Panc1 (cell line): ENCODE measurements around the gene NUDT22. TPM values are rescaled to one million over a fixed set of nuclear protein-coding genes. Genes with fewer than 3 reads are reported as not detected.

Experiments
- ATAC-seq: fragments of 200-7000 bp; cut with Tn5 transposase; 2 replicates; pipeline ENCODE4 v1.9.1; 2020; ENCODE audit warnings: mild to moderate bottlenecking, moderate library complexity
- BruUV-seq: library from RNA; stranded (reverse); fragments of 400-500 nt; replicated peaks from 2 replicates; lab custom pipeline; 2021; lab: Mats Ljungman, UMichigan
- CTCF ChIA-PET: fragments of 300-600 bp; sonication (Branson Sonifier 250); formaldehyde crosslinking; loops from one replicate; lab custom pipeline; 2022; ENCODE audit warnings: antibody characterized with exemption; lab: Charles Lee
- POLR2A ChIA-PET: fragments of 300-600 bp; sonication (Branson Sonifier 250); formaldehyde crosslinking; loops from one replicate; lab custom pipeline; 2022; ENCODE audit warnings: antibody characterized with exemption; lab: Charles Lee
- DNase-seq: peaks from one replicate; pipeline ENCODE4 v3.0.0-alpha.2; 2010; ENCODE audit warnings: low read depth, low spot score
- H3K27ac ChIP-seq: 2 replicates; pipeline ENCODE4 v1.5.1; 2011; ENCODE audit warnings: mild to moderate bottlenecking, low read length, inconsistent platforms
- H3K27me3 ChIP-seq: fragments of 200-500 bp; sonication (Bioruptor generic); 2 replicates; pipeline ENCODE4 v1.6.0; 2014; ENCODE audit warnings: low read length, inconsistent platforms; ENCODE audit not compliant: control insufficient read depth, insufficient read depth
- H3K36me3 ChIP-seq: fragments of 200-500 bp; sonication (Bioruptor generic); 2 replicates; pipeline ENCODE4 v1.5.1; 2014; ENCODE audit warnings: inconsistent platforms, mild to moderate bottlenecking, low read length, moderate library complexity; ENCODE audit not compliant: control insufficient read depth, insufficient read depth
- H3K4me1 ChIP-seq: 2 replicates; pipeline ENCODE4 v1.5.1; 2011; ENCODE audit warnings: inconsistent platforms, mild to moderate bottlenecking, low read length, moderate library complexity; ENCODE audit not compliant: control insufficient read depth, insufficient read depth
- H3K4me3 ChIP-seq, 2 experiments: 2 replicates each; pipeline ENCODE4 v1.5.1; 2011 to 2012; ENCODE audit warnings: low read depth in 2 of 2, low read length in 2 of 2, mild to moderate bottlenecking in 2 of 2, inconsistent platforms in 1 of 2, moderate library complexity in 1 of 2
- H3K9me3 ChIP-seq: fragments of 200-500 bp; sonication (Bioruptor generic); 2 replicates; pipeline ENCODE4 v1.5.1; 2014; ENCODE audit warnings: low read depth, mild to moderate bottlenecking, inconsistent platforms, low read length, moderate library complexity; ENCODE audit not compliant: control insufficient read depth, insufficient read depth
- POLR2AphosphoS5 ChIP-seq: IDR thresholded peaks from 2 replicates; pipeline ENCODE4 v1.6.1; 2012; ENCODE audit warnings: mild to moderate bottlenecking, low read depth, low read length, moderate library complexity
- SIN3A ChIP-seq: IDR thresholded peaks from 2 replicates; pipeline ENCODE4 v1.6.1; 2012; ENCODE audit warnings: low read depth, mild to moderate bottlenecking, low read length, moderate library complexity, borderline replicate concordance; ENCODE audit not compliant: insufficient read depth
- TCF7L2 ChIP-seq: IDR thresholded peaks from 2 replicates; pipeline ENCODE4 v1.6.1; 2011; ENCODE audit warnings: mild to moderate bottlenecking, low read depth, low read length, inconsistent platforms
- in situ Hi-C: cut with HindIII; loops from 2 replicates; pipeline ENCODE4 v1.10.0; 2016; ENCODE audit warnings: low sequenced_read_pairs, low pct_unique_long_range_greater_than_20kb
- intact Hi-C: fragments of 100-400 bp; cut with micrococcal nuclease; formaldehyde crosslinking; loops from one replicate; pipeline ENCODE4 v1.10.0; 2022; ENCODE audit not compliant: unreplicated experiment
- total RNA-seq: library from RNA; stranded (reverse); gene quantifications from one replicate; pipeline ENCODE4 v1.2.1, GENCODE V29; 2021; ENCODE audit not compliant: unreplicated experiment
- TF ChIP-seq, protein P1 (sequence below), 2 experiments: IDR thresholded peaks; 2 replicates each; pipeline ENCODE4 v1.6.1; 2011 to 2012; ENCODE audit warnings: low read depth in 2 of 2, control low read depth in 1 of 2, low read length in 1 of 2, mild to moderate bottlenecking in 1 of 2, moderate library complexity in 1 of 2; ENCODE audit not compliant: insufficient read depth in 1 of 2
- TF ChIP-seq, protein P2 (sequence below): fragments of 450-650 bp; IDR thresholded peaks from 2 replicates; pipeline ENCODE4 v1.5.1; 2017; ENCODE audit warnings: mild to moderate bottlenecking

NUDT22 gene
- total RNA-seq, 1 experiment from 2014 or later = 98.8 TPM

GRCh38 chr11:64259533-64260067, 33.5 kb downstream of the NUDT22 start:
- Histone ChIP-seq H3K9me3 (no peaks in the 10 kb centered on the region), H3K4me3 (no peak overlapping the region), H3K27ac (no peak overlapping the region), H3K27me3 (no peaks in the 10 kb centered on the region), H3K36me3 (no peaks in the 10 kb centered on the region; the same call in 1 of the 2 replicates), H3K4me1 (peaks cover 3% of the 10 kb centered on the region; the same call in 1 of the 2 replicates)
- ChIA-PET POLR2A (no interaction called here), CTCF (no interaction called here)
- TF ChIP-seq, protein P1, sequence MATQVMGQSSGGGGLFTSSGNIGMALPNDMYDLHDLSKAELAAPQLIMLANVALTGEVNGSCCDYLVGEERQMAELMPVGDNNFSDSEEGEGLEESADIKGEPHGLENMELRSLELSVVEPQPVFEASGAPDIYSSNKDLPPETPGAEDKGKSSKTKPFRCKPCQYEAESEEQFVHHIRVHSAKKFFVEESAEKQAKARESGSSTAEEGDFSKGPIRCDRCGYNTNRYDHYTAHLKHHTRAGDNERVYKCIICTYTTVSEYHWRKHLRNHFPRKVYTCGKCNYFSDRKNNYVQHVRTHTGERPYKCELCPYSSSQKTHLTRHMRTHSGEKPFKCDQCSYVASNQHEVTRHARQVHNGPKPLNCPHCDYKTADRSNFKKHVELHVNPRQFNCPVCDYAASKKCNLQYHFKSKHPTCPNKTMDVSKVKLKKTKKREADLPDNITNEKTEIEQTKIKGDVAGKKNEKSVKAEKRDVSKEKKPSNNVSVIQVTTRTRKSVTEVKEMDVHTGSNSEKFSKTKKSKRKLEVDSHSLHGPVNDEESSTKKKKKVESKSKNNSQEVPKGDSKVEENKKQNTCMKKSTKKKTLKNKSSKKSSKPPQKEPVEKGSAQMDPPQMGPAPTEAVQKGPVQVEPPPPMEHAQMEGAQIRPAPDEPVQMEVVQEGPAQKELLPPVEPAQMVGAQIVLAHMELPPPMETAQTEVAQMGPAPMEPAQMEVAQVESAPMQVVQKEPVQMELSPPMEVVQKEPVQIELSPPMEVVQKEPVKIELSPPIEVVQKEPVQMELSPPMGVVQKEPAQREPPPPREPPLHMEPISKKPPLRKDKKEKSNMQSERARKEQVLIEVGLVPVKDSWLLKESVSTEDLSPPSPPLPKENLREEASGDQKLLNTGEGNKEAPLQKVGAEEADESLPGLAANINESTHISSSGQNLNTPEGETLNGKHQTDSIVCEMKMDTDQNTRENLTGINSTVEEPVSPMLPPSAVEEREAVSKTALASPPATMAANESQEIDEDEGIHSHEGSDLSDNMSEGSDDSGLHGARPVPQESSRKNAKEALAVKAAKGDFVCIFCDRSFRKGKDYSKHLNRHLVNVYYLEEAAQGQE (IDR thresholded peaks at IDR 0.05; ENCODE audit: insufficient read depth in 1 of 2, low read depth in 2 of 2, low read length in 1 of 2) = no peak
- TF ChIP-seq, protein P2, sequence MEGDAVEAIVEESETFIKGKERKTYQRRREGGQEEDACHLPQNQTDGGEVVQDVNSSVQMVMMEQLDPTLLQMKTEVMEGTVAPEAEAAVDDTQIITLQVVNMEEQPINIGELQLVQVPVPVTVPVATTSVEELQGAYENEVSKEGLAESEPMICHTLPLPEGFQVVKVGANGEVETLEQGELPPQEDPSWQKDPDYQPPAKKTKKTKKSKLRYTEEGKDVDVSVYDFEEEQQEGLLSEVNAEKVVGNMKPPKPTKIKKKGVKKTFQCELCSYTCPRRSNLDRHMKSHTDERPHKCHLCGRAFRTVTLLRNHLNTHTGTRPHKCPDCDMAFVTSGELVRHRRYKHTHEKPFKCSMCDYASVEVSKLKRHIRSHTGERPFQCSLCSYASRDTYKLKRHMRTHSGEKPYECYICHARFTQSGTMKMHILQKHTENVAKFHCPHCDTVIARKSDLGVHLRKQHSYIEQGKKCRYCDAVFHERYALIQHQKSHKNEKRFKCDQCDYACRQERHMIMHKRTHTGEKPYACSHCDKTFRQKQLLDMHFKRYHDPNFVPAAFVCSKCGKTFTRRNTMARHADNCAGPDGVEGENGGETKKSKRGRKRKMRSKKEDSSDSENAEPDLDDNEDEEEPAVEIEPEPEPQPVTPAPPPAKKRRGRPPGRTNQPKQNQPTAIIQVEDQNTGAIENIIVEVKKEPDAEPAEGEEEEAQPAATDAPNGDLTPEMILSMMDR = no peak
- no peak for TF ChIP-seq POLR2AphosphoS5
- no peak for TF ChIP-seq TCF7L2
- TF ChIP-seq SIN3A = no peak
- intact Hi-C loops (no loop called here), in situ Hi-C loops (no loop called here)
- BruUV-seq = no TSS peak
- ATAC-seq (no peak), DNase-seq (no peak)

GRCh38 chr11:64260147-64260708, 34.2 kb downstream of the NUDT22 start:
- no peaks in the 10 kb centered on the region; the same call in 1 of the 2 replicates for H3K36me3 ChIP-seq
- DNase-seq (no peak), ATAC-seq (no peak)
- ChIA-PET POLR2A (no interaction called here), CTCF (no interaction called here)
- no TSS peak for BruUV-seq
- H3K27me3 ChIP-seq = no peaks in the 10 kb centered on the region
- in situ Hi-C loops (no loop called here), intact Hi-C loops (no loop called here)
- H3K9me3 ChIP-seq = no peaks in the 10 kb centered on the region
- TF ChIP-seq, protein P2 = no peak
- no peak for TF ChIP-seq TCF7L2
- no peak for TF ChIP-seq POLR2AphosphoS5
- no peak for TF ChIP-seq SIN3A
- TF ChIP-seq, protein P1 (IDR thresholded peaks at IDR 0.05; ENCODE audit: insufficient read depth in 1 of 2, low read depth in 2 of 2, low read length in 1 of 2) = no peak
- H3K27ac ChIP-seq = no peak overlapping the region
- peaks cover 3% of the 10 kb centered on the region; the same call in 1 of the 2 replicates for H3K4me1 ChIP-seq
- H3K4me3 ChIP-seq = no peak overlapping the region
